ENCODE measurements around the gene ST3GAL4. TPM values are rescaled to one million over a fixed set of nuclear protein-coding genes. Genes with fewer than 3 reads are reported as not detected.

The ST3GAL4 gene
- total and polyA plus RNA-seq, 5 experiments from 2014 or later = 1.1 to 6.6 (median 2.1) TPM

DNA sequence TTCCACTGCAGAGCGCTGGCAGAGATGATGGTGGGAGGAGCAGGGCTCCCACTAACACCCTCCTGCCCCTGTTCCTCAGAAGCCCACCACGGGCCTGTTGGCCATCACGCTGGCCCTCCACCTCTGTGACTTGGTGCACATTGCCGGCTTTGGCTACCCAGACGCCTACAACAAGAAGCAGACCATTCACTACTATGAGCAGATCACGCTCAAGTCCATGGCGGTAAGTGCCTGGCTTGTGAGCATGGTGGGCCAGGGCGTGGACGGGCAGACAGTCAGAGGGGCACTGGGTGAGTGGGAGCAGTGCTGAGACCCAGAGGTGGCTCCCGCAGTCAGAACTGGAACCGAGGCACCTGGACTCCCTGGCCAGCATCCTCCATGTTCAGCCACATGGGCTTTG lies 57.9 kb downstream of the ST3GAL4 start:
- no peak for ATAC-seq
- peaks cover 0 to 13% (median 8%) of the 10 kb centered on the region in 4 donors for H3K4me1 Mint-ChIP-seq
- H3K27ac Mint-ChIP-seq = no peak overlapping the region
- no peaks in the 10 kb centered on the region for H3K9me3 Mint-ChIP-seq
- no peak overlapping the region for H3K4me3 Mint-ChIP-seq
- H3K27me3 Mint-ChIP-seq = no peaks in the 10 kb centered on the region
- POLR2A ChIA-PET = no interaction called here
- DNase-seq = no peak
- peaks cover 0 to 4% (median 0%) of the 10 kb centered on the region in 3 donors for H3K36me3 Mint-ChIP-seq

DNA sequence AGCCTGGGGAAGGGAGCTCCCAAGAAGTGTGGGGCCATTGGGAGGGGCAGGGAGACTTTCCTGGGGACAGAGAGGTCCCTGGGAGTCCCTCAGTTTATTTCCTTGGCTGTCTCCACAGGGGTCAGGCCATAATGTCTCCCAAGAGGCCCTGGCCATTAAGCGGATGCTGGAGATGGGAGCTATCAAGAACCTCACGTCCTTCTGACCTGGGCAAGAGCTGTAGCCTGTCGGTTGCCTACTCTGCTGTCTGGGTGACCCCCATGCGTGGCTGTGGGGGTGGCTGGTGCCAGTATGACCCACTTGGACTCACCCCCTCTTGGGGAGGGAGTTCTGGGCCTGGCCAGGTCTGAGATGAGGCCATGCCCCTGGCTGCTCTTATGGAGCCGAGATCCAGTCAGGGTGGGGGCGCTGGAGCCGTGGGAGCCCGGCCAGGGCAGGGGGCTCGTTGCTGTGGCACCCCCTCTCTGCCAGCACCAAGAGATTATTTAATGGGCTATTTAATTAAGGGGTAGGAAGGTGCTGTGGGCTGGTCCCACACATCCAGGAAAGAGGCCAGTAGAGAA lies 58.4 kb downstream of the ST3GAL4 start:
- DNase-seq (no peak), ATAC-seq (no peak)
- peak overlapping the region in 1 of 10 donors; percentile 36 for H3K27ac Mint-ChIP-seq
- peaks cover 0 to 3% (median 0%) of the 10 kb centered on the region in 3 donors for H3K36me3 Mint-ChIP-seq
- H3K4me1 Mint-ChIP-seq = peaks cover 0 to 13% (median 8%) of the 10 kb centered on the region in 4 donors
- no peak overlapping the region for H3K4me3 Mint-ChIP-seq
- POLR2A ChIA-PET = no interaction called here
- no peaks in the 10 kb centered on the region for H3K27me3 Mint-ChIP-seq
- no peaks in the 10 kb centered on the region for H3K9me3 Mint-ChIP-seq

DNA sequence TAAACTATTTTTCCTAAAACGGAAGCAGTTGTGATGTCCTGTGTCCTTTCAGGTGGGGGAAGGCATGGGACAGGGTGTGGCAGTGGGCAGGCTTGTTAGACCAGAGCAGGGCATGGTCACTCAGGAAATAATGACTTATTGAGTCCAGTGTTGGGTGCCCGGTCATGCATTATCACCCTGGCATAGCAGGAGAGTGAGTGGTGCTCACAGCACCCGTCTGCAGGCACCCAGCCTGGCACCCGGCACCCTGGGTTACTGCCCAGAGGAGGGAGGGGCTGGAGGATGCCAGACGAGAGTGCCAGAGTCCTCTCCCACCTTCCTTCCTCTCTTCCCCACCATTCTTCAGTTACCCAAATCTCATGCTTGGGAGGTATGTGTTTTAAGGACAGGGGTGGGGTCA lies 59.1 kb downstream of the ST3GAL4 start:
- Mint-ChIP-seq H3K27ac (no peak overlapping the region), H3K4me1 (peaks cover 0 to 13% (median 8%) of the 10 kb centered on the region in 4 donors), H3K9me3 (no peaks in the 10 kb centered on the region), H3K36me3 (no peaks in the 10 kb centered on the region), H3K4me3 (peak overlapping the region in 1 of 10 donors; percentile 26), H3K27me3 (no peaks in the 10 kb centered on the region)
- POLR2A ChIA-PET = no interaction called here
- DNase-seq (no peak), ATAC-seq (no peak)

DNA sequence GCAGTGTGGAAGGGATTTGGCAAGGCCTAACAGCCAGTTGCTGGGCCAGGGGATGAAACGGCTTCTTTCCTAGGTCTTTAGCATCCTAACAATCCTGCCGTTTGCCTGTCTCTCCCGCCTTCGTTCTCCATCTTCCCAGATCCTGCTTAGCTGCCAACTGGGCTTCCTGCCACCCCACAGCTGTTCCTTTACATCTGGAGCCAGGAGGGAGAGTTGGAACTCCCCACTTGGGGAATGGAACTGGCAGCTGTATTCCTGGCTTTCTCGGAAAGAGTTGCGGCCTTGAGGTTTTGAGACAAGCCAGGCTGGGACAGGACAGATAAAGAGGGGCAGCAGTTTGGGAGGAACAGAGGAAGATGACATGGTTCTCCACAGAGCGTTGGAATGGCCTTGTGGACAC lies 59.6 kb downstream of the ST3GAL4 start:
- Mint-ChIP-seq H3K4me3 (peak overlapping the region in 2 of 10 donors; percentile 26 to 42), H3K36me3 (no peaks in the 10 kb centered on the region), H3K27me3 (peaks cover 0 to 1% (median 0%) of the 10 kb centered on the region in 5 donors), H3K27ac (peak overlapping the region in 1 of 10 donors; percentile 27), H3K9me3 (no peaks in the 10 kb centered on the region), H3K4me1 (peaks cover 0 to 13% (median 12%) of the 10 kb centered on the region in 4 donors)
- no peak for DNase-seq
- ATAC-seq = no peak
- POLR2A ChIA-PET = no interaction called here

DNA sequence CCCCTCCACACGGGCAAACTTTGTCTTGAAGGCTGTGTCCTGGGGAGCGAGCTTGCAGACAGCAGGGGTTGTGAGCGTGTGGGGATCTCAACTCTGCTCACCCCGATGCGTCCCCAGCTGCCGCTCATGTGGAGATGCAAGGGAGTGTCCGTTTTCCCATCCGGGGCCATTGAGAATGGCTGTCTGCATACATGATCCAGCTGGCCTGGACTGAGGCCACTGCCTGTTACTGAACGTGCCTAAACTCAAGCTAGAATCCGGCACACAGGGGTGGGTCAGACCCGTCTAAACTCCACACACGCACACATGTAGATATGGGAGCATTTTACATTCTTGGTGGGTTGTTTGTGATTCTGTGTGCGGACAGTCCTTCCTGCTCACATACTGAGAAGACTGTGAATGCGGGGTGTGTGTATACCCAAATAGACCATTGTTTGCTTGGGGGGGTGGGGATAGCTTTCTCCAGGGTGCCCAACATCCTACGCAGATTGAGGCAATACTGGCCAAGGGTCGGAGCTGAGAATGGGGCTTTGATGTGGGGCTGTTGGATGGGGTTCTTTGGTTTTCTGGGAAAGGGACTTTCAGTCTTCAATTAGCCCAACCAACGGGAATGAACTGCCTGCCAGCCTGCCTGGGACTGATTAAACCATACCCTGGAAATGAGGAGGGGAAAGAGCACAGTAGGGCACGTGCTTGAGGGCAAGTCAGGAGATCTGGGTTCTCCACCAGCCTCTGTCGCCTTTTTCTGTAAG lies 60.4 kb downstream of the ST3GAL4 start:
- ATAC-seq = no peak
- POLR2A ChIA-PET = interaction anchor here (0.6 kb wide), 1 partner anchor 80 kb away, joined by 6 read pairs; no protein-coding TSS in a partner anchor
- H3K27me3 Mint-ChIP-seq = peaks cover 0 to 1% (median 0%) of the 10 kb centered on the region in 5 donors
- no peaks in the 10 kb centered on the region for H3K36me3 Mint-ChIP-seq
- no peaks in the 10 kb centered on the region for H3K9me3 Mint-ChIP-seq
- DNase-seq = no peak
- H3K27ac Mint-ChIP-seq = peak overlapping the region in 6 of 10 donors; percentile 16 to 71 (median 58)
- H3K4me3 Mint-ChIP-seq = peak overlapping the region; percentile 57 to 77 (median 66)
- peaks cover 0 to 16% (median 13%) of the 10 kb centered on the region in 4 donors for H3K4me1 Mint-ChIP-seq

DNA sequence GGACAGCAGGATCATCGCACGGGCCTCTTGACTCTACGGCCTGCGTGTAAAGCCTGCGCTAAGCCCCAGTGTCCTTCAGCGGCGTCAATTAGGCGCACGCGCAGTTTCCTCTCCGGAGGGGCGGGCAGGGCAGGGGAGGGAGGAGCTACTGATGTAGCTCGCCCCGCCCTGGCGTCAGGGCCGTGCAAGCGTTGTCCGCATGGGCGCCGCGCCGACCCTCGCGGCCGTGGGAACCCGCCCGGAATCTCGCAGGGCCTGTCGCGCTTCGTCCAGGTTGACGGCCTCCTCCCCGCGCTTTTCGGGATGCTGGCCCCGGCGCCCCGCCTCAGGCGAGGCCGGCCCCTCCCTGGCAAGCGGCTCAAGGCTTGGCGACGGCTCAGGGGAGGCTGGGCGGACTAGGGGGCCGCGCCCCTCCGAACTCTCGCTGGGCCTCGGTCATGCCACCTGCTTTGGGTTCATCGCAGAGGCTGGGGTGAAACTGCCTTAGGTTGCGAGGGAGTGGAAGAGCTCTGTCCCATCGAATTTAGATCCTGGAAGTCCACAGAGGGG lies 61.1 kb downstream of the ST3GAL4 start:
- ATAC-seq (peak; percentile 76 to 99), DNase-seq (peak; percentile 25 to 87 (median 50))
- POLR2A ChIA-PET = interaction anchor here (0.6 kb wide), 1 partner anchor 81 kb away, joined by 6 read pairs; no protein-coding TSS in a partner anchor
- H3K4me1 Mint-ChIP-seq = peaks cover 0 to 20% (median 13%) of the 10 kb centered on the region in 4 donors
- H3K27me3 Mint-ChIP-seq = peaks cover 0 to 1% (median 0%) of the 10 kb centered on the region in 5 donors
- H3K36me3 Mint-ChIP-seq = no peaks in the 10 kb centered on the region
- peak overlapping the region in 4 of 10 donors; percentile 16 to 71 (median 48) for H3K27ac Mint-ChIP-seq
- H3K4me3 Mint-ChIP-seq = peak overlapping the region; percentile 57 to 77 (median 66)
- no peaks in the 10 kb centered on the region for H3K9me3 Mint-ChIP-seq

DNA sequence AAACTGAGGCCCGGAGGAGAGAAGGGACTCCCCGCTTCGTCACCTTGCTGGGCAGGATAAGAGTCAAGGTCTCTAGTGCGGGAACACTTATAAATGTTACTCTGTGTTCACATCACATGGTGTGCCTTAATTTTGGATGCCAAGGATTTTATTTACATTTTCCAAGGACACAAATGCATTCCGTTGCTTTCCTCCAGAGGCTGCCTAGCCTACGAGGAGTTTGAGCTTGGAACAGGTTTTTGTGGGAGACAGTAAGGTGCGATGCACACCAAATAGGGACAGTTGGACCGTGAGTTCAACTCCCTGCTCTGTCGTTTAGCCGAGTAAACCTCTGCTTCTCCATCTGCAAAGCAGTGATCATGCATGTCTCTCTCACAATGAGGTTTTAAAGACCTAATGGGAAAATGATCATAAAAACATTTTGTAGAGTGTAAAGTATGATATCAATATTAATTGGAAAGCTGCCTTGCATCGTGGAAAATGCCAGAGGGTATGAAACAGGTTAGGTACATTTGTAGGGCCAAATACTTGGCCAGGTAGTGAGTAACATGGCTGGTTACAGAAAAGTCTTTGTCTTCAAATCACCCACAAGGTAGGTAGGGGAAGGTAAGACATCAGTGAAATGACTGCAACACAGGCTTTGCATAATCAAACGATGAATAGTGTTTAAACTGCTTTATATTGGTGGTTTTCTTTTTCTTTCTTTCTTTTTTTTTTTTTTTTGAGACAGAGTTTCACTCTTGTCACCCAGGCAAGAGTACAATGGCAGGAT lies 61.8 kb downstream of the ST3GAL4 start:
- H3K4me1 Mint-ChIP-seq = peaks cover 0 to 20% (median 13%) of the 10 kb centered on the region in 4 donors
- H3K27me3 Mint-ChIP-seq = peaks cover 0 to 5% (median 3%) of the 10 kb centered on the region in 5 donors
- no peaks in the 10 kb centered on the region for H3K36me3 Mint-ChIP-seq
- no peak for ATAC-seq
- POLR2A ChIA-PET = no interaction called here
- H3K9me3 Mint-ChIP-seq = no peaks in the 10 kb centered on the region
- H3K27ac Mint-ChIP-seq = peak overlapping the region in 2 of 10 donors; percentile 15 to 47
- no peak for DNase-seq
- H3K4me3 Mint-ChIP-seq = peak overlapping the region; percentile 30 to 66 (median 60)

DNA sequence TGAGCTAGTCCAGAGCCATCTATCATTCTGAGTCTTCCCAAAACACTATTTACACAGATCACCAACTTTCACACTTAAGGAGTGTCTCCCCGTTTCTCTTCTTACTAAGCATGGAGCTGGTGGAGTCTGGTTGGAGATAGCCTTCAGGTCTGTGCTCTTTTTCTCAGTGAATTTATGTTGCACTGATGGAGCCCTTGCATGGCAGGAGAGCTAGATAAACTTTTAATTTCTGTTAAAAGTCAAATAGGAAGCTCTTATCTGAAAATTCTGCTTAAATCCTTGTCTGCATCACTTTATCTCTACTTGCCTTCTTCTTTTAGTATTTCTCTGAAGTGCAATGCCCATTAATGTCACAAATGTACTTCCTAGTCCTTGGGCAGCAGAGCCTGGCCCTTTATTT lies 63.4 kb downstream of the ST3GAL4 start:
- DNase-seq (no peak), ATAC-seq (no peak)
- Mint-ChIP-seq H3K4me3 (peak overlapping the region in 1 of 10 donors; percentile 20), H3K4me1 (peaks cover 0 to 20% (median 13%) of the 10 kb centered on the region in 4 donors), H3K9me3 (no peaks in the 10 kb centered on the region), H3K36me3 (no peaks in the 10 kb centered on the region), H3K27ac (no peak overlapping the region), H3K27me3 (peaks cover 0 to 8% (median 6%) of the 10 kb centered on the region in 5 donors)
- POLR2A ChIA-PET = no interaction called here

DNA sequence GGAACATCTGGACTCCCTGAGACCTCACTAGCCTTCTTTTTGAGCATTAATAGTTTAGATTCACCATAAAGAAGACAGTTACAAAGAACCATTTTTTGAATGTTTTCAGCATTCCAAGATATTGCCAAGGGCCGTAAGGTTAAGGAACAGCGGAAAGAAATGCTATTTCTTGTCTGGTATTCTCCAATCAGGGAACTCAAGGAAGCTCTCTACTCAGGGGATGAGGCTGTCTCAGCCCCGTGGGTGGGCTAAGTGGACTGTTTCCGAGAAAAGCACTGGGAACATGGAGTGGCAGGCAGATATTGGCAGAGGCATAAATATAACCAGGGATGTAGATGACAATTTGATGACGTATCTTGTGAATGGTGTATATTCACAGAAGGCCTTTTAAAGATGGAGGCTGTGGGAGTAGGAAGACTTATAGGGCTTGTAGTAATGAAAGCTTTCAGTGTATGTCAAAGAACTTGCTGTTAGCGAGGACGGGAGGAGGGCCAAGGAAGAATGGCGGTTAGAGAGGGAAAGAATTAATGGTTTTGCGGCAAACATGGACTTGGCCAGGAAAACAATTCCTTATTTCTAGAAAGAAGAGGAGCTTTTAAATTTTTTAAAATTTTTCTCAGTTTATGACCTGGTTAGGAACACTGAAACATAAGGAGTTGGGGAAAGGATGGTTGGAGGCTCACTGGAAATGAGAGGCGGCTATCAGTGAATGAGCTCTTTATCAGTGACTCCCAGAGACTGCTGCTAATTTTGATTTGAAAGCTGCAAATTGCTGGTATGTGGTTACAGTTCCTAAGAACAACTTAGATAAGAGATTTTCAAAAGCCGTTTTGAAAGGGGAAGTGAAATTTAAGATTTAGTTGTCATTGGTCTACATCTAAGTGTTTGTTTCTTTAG lies 64.6 kb downstream of the ST3GAL4 start:
- no peak for DNase-seq
- Mint-ChIP-seq H3K27ac (no peak overlapping the region), H3K36me3 (no peaks in the 10 kb centered on the region), H3K27me3 (peaks cover 0 to 12% (median 7%) of the 10 kb centered on the region in 5 donors), H3K4me1 (peaks cover 0 to 20% (median 13%) of the 10 kb centered on the region in 4 donors), H3K4me3 (no peak overlapping the region), H3K9me3 (no peaks in the 10 kb centered on the region)
- ATAC-seq = no peak
- POLR2A ChIA-PET = no interaction called here

DNA sequence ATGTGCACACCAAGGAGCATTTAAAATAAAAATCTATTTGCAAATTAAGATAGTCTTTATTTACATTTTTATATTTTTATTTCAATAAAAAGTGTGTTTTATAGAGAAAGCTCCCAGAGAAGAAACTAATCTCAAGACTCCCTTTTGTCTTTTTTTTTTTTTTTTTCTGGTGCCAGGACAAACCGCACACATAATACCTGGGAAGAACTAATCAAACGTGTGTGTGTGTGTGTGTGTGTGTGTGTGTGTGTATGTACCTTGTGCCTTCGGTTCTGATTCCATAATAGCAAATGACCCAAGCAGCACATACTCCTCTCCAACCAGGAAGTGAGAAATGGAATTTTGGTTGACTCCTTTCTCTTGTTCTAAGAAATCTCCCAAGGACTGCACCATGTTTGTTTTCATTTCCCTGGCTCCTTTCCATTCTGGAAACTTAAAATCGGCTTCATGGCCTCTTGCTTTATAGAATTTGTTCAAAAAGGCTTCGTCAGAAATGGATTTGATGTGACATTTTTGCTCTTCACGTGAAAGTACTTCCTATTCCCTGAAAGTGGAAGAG lies 65.3 kb downstream of the ST3GAL4 start:
- no peak for ATAC-seq
- Mint-ChIP-seq H3K27ac (no peak overlapping the region), H3K9me3 (no peaks in the 10 kb centered on the region)

DNA sequence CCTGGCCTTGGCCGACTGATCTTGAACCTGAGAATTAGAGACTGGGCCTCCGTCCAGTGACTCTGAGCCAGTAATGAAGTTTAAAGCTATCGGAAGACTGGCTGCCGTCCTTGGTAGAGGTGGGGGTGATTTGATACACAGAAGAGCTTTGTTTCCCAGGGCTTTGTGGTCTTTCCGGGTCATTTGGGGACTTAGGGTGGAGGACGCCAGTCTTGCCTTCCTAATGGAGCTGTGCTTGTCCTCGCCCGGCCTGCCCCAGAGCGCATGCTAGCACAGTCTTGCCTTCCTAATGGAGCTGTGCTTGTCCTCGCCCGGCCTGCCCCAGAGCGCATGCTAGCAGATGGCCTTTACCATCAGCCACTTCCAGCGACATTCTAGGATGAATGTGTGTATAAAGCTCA lies 65.8 kb downstream of the ST3GAL4 start:
- peak overlapping the region in 1 of 10 donors; percentile 44 for H3K27ac Mint-ChIP-seq

More for the DNA sequence above, 65.3 kb downstream of the ST3GAL4 start:
- no peaks in the 10 kb centered on the region for H3K36me3 Mint-ChIP-seq
- peaks cover 0 to 12% (median 7%) of the 10 kb centered on the region in 5 donors for H3K27me3 Mint-ChIP-seq
- peaks cover 0 to 18% (median 12%) of the 10 kb centered on the region in 4 donors for H3K4me1 Mint-ChIP-seq
- no peak overlapping the region for H3K4me3 Mint-ChIP-seq
- no peak for DNase-seq
- POLR2A ChIA-PET = no interaction called here

More for the DNA sequence above, 65.8 kb downstream of the ST3GAL4 start:
- Mint-ChIP-seq H3K4me3 (no peak overlapping the region), H3K36me3 (no peaks in the 10 kb centered on the region), H3K4me1 (peaks cover 0 to 13% (median 7%) of the 10 kb centered on the region in 4 donors), H3K9me3 (no peaks in the 10 kb centered on the region), H3K27me3 (peaks cover 0 to 12% (median 7%) of the 10 kb centered on the region in 5 donors)
- POLR2A ChIA-PET = no interaction called here
- no peak for DNase-seq
- no peak for ATAC-seq

Data from naive thymus-derived CD8-positive, alpha-beta T cell (primary cell).